ENCODE measurements around the gene ARRDC5. TPM values are rescaled to one million over a fixed set of nuclear protein-coding genes. Genes with fewer than 3 reads are reported as not detected.

The ARRDC5 gene
- total and polyA plus RNA-seq, 2 of the 8 experiments (the other 6 are each of a cell fraction or from before 2014, with no cell fraction given), result not detected

- H2AFZ ChIP-seq (ENCODE audit: low read length), result no peak overlapping the region
- no peaks in the 10 kb centered on the region; the same call in 1 of the 2 replicates for H3K23me2 ChIP-seq (ENCODE audit: low read depth, low read length)
- no peak overlapping the region; the same call in 1 of the 2 replicates for H4K8ac ChIP-seq (ENCODE audit: extremely low read depth, insufficient read depth, low read length)
- H3K23ac ChIP-seq (ENCODE audit: insufficient read length), result no peak overlapping the region
- 0 out of 2 replicates have a peak overlapping the region, but pooled peaks have one; percentile 24 for H3K18ac ChIP-seq (ENCODE audit: extremely low read depth, low read length)
- no peaks in the 10 kb centered on the region; a peak in 1 of 7 replicates for H3K27me3 ChIP-seq (replicated peaks in 1 of 4; ENCODE audit: control insufficient read depth in 3 of 4, extremely low read depth in 1 of 4, insufficient read depth in 3 of 4, low read length in 3 of 4)
- peak overlapping the region; percentile 87; the same call in 1 of the 2 replicates for H2BK5ac ChIP-seq (ENCODE audit: low read depth, low read length)
- H3K36me3 ChIP-seq (ENCODE audit: control insufficient read depth in 2 of 4, insufficient read depth in 4 of 4, low read length in 3 of 4), result no peaks in the 10 kb centered on the region
- no peak overlapping the region for H3K14ac ChIP-seq (ENCODE audit: insufficient read length)
- TF ChIP-seq NRF1 (IDR thresholded peaks at IDR 0.05; ENCODE audit: low read depth, low read length) (no peak), SP4 (IDR thresholded peaks at IDR 0.05; ENCODE audit: low read length) (no peak), CHD2 (IDR thresholded peaks at IDR 0.05; ENCODE audit: low read length) (no peak), RFX5 (IDR thresholded peaks at IDR 0.05; ENCODE audit: borderline replicate concordance, low read depth, low read length) (no peak), SP1 (IDR thresholded peaks at IDR 0.05; ENCODE audit: low read depth, low read length) (no peak), TAF7 (optimal IDR thresholded peaks at IDR 0.05; ENCODE audit: borderline replicate concordance, low read depth, low read length) (no peak), BCL11A (IDR thresholded peaks at IDR 0.05; ENCODE audit: low read depth in 2 of 2, low read length in 2 of 2) (no peak), HDAC2 (IDR thresholded peaks at IDR 0.05; ENCODE audit: borderline replicate concordance in 1 of 2, low read depth in 2 of 2, low read length in 2 of 2) (no peak)
- no peak for FAIRE-seq
- H3K79me2 ChIP-seq (ENCODE audit: control insufficient read depth in 1 of 2, insufficient read depth in 2 of 2, low read length in 2 of 2), result no peaks in the 10 kb centered on the region
- H3K27ac ChIP-seq (ENCODE audit: low read depth, low read length), result no peak overlapping the region
- H4K20me1 ChIP-seq (replicated peaks in 1 of 2; ENCODE audit: control insufficient read depth in 1 of 2, insufficient read depth in 2 of 2, low read length in 2 of 2), result no peaks in the 10 kb centered on the region
- peak overlapping the region; percentile 13 for H3K4ac ChIP-seq (replicated peaks; ENCODE audit: insufficient read length, low read depth, low read length)
- no peak for DNase-seq (ENCODE audit: low read depth in 1 of 2, low spot score in 2 of 2)
- no peak overlapping the region for H4K91ac ChIP-seq (replicated peaks; ENCODE audit: insufficient read length, low read length)
- H2BK15ac ChIP-seq (ENCODE audit: low read length), result no peak overlapping the region
- no peak overlapping the region for H2BK120ac ChIP-seq (replicated peaks; ENCODE audit: low read depth, low read length)
- CTCF ChIA-PET (ENCODE audit: partially characterized antibody), result interaction anchor here (0.6 to 1.8 kb wide), 3 partner anchors 12 to 33 kb away, joined by 3 to 4 read pairs (median 3); partner anchors contain the start of gene ARRDC5
- peaks cover 0 to 19% (median 15%) of the 10 kb centered on the region in 4 experiments; a peak in 6 of 7 replicates for H3K4me1 ChIP-seq (replicated peaks in 1 of 4; ENCODE audit: control insufficient read depth in 3 of 4, insufficient read depth in 4 of 4, low read length in 3 of 4)
- no peak overlapping the region for H4K5ac ChIP-seq (ENCODE audit: insufficient read length, low read depth, low read length)
- no peak overlapping the region for H2AK5ac ChIP-seq (ENCODE audit: low read depth, low read length)
- POLR2A ChIA-PET (ENCODE audit: partially characterized antibody), result interaction anchor here (0.5 to 1.2 kb wide), 2 partner anchors 21 to 90 kb away, joined by 3 read pairs; partner anchors contain the start of gene KDM4B
- H2BK12ac ChIP-seq (ENCODE audit: low read depth, low read length), result 0 out of 2 replicates have a peak overlapping the region, but pooled peaks have one; percentile 39
- 93% methylated on average over 11 of the region's 11 CpGs; no CpG with 5 or more reads in 1 of the 2 experiments for WGBS, 2 experiments (ENCODE audit: extremely low coverage in 1 of 2, insufficient coverage in 1 of 2, insufficient read length in 1 of 2, insufficient replicate concordance in 2 of 2, low coverage in 1 of 2, low lambda C conversion rate in 2 of 2, missing lambda C conversion rate in 1 of 2)
- no peaks in the 10 kb centered on the region for H3K79me1 ChIP-seq (ENCODE audit: low read depth, low read length)
- no peaks in the 10 kb centered on the region for H3K9me3 ChIP-seq (ENCODE audit: insufficient read depth in 2 of 2, low read depth in 1 of 2, low read length in 1 of 2)
- H3K9ac ChIP-seq (replicated peaks in 1 of 4; ENCODE audit: extremely low read depth in 1 of 4, low read depth in 3 of 4, low read length in 3 of 4), result no peak overlapping the region
- H3K4me3 ChIP-seq (ENCODE audit: extremely low read depth in 1 of 4, insufficient read depth in 2 of 4, low read depth in 3 of 4, low read length in 4 of 4), result no peak overlapping the region
- no peak overlapping the region for H3K4me2 ChIP-seq (ENCODE audit: insufficient read depth in 1 of 2, low read depth in 2 of 2, low read length in 2 of 2)
- peak overlapping the region; percentile 86; the same call in 1 of the 2 replicates for H2BK20ac ChIP-seq (ENCODE audit: low read length)
- no peak overlapping the region for H3K56ac ChIP-seq (replicated peaks; ENCODE audit: insufficient read length, low read depth, low read length)
Observed at GRCh38 chr19:4879041-4879440, 23.7 kb downstream of the ARRDC5 start.

All from H1 (cell line).